Suprapubic skin (tissue), 4 donors: ENCODE measurements around the gene PNLIPRP1. TPM values are rescaled to one million over a fixed set of nuclear protein-coding genes. Genes with fewer than 3 reads are reported as not detected.

Experiments
- DNase-seq, 2 donors: peaks; one replicate each; pipeline ENCODE4 v3.0.0-alpha.2; 2019; ENCODE audit warnings: low spot score in 2 of 2
- H3K27ac ChIP-seq: fragments of 200-600 bp; sonication (generic); one replicate; pipeline ENCODE4 v1.5.1; 2019
- H3K27me3 ChIP-seq: fragments of 200-600 bp; sonication (generic); one replicate; pipeline ENCODE4 v1.5.1; 2019
- H3K36me3 ChIP-seq: fragments of 200-600 bp; sonication (generic); one replicate; pipeline ENCODE4 v1.5.1; 2019
- H3K4me1 ChIP-seq: fragments of 200-600 bp; sonication (generic); one replicate; pipeline ENCODE4 v1.5.1; 2019
- H3K4me3 ChIP-seq: fragments of 200-600 bp; sonication (generic); one replicate; pipeline ENCODE4 v1.5.1; 2019; ENCODE audit warnings: mild to moderate bottlenecking
- H3K9me3 ChIP-seq: fragments of 200-600 bp; sonication (generic); one replicate; pipeline ENCODE4 v1.5.1; 2019
- EP300 ChIP-seq: sonication (generic); formaldehyde crosslinking; IDR thresholded peaks from one replicate; pipeline ENCODE4 v1.6.1; 2017; ENCODE audit warnings: antibody characterized with exemption
- POLR2A ChIP-seq, 2 donors: fragments of 450-650 bp; IDR thresholded peaks; one replicate each; pipeline ENCODE4 v1.6.1; 2017; ENCODE audit warnings: antibody characterized with exemption in 2 of 2, mild to moderate bottlenecking in 2 of 2, moderate library complexity in 2 of 2
- POLR2AphosphoS5 ChIP-seq, 3 donors: sonication (generic); formaldehyde crosslinking; IDR thresholded peaks; one replicate each; pipeline ENCODE4 v1.6.1; 2017; ENCODE audit warnings: antibody characterized with exemption in 3 of 3
- WGBS: methylation state at CpG from one replicate; pipeline ENCODE4 v1.1.5; 2018; 5-methylcytosine and 5-hydroxymethylcytosine counted together
- total RNA-seq, 4 donors: library from RNA; depleted of rRNA; stranded (reverse); fragments of >200 nt; gene quantifications; one replicate each; pipeline ENCODE4 v1.1.0, GENCODE V29; 2016
- TF ChIP-seq, protein P1 (sequence below), 2 donors: fragments of 200-600 bp in 1 of 2; fragments of 450-650 bp in 1 of 2; sonication (generic) in 1 of 2; IDR thresholded peaks; one replicate each; pipeline ENCODE4 v1.5.1; 2016 to 2019; ENCODE audit warnings: antibody characterized with exemption in 2 of 2, mild to moderate bottlenecking in 1 of 2, moderate library complexity in 1 of 2

Gene PNLIPRP1
- total RNA-seq, 4 donors from 2014 or later: not detected

DNA sequence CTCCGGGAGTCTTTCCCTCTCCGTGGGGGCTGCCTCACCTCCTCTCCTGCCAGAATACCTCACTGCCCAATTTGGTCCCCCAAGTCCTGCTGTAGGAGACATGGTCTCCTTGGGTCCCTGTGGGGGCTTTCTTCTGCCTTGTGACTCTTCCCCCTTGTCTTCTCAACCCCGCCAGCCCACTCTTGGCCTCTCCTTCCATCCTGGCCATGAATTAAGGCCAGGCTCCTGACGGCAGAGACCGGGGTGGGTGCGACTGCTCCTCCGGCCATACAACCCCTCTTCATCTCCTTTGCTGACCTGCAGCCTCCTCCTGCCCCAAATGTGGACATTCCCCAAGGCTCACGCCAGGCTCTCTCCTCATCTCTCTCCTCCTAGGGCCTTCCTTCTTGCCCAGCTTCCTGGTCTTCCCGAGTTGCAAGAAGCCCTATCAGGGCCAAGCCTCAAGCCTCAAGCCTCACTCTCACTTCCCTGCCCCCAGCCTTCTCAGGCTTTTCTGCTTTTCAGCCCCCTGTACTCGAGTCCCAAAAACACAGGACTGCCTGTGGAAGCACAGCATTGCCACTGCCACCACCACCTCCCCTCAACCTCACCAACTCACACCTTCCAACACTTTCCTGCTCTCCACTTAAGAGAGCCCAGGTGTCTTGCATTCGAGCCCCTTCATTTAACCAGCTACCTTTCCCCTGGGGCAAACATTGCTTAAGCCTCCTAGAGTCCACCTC lies 31.3 kb downstream of the PNLIPRP1 start:
- WGBS: 81% methylated on average over 11 of the region's 11 CpGs

DNA sequence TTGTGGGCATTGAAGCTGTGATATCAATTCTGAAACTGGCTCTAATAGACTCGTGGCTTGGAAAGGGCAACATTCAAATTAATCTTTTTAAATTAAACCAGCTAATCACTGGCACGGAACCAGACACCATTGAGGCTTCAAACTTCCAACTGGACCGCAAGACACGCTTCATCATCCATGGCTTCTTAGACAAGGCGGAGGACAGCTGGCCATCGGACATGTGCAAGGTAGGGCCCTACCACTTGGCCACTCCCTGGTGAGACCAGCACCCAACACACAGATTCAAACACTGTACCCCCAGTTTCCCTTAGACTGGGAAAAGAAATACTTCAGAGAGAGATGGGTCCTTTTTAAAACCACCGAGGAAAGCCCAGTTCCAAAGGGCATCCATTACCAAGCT lies 35.1 kb downstream of the PNLIPRP1 start:
- peaks cover 39% of the 10 kb centered on the region for H3K27me3 ChIP-seq
- H3K9me3 ChIP-seq: no peaks in the 10 kb centered on the region
- H3K27ac ChIP-seq: no peak overlapping the region
- peaks cover 6% of the 10 kb centered on the region for H3K4me1 ChIP-seq
- no peak for DNase-seq
- 89% methylated on average over 7 of the region's 7 CpGs for WGBS
- H3K4me3 ChIP-seq: no peak overlapping the region
- H3K36me3 ChIP-seq: no peaks in the 10 kb centered on the region
- TF ChIP-seq POLR2AphosphoS5 (IDR thresholded peaks at IDR 0.05): no peak
- no peak for TF ChIP-seq EP300
- TF ChIP-seq, protein P1, sequence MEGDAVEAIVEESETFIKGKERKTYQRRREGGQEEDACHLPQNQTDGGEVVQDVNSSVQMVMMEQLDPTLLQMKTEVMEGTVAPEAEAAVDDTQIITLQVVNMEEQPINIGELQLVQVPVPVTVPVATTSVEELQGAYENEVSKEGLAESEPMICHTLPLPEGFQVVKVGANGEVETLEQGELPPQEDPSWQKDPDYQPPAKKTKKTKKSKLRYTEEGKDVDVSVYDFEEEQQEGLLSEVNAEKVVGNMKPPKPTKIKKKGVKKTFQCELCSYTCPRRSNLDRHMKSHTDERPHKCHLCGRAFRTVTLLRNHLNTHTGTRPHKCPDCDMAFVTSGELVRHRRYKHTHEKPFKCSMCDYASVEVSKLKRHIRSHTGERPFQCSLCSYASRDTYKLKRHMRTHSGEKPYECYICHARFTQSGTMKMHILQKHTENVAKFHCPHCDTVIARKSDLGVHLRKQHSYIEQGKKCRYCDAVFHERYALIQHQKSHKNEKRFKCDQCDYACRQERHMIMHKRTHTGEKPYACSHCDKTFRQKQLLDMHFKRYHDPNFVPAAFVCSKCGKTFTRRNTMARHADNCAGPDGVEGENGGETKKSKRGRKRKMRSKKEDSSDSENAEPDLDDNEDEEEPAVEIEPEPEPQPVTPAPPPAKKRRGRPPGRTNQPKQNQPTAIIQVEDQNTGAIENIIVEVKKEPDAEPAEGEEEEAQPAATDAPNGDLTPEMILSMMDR (IDR thresholded peaks at IDR 0.05): no peak
- no peak for TF ChIP-seq POLR2A (IDR thresholded peaks at IDR 0.05)

More for the DNA sequence above, 31.3 kb downstream of the PNLIPRP1 start:
- Histone ChIP-seq H3K27ac (no peak overlapping the region), H3K27me3 (peaks cover 28% of the 10 kb centered on the region), H3K4me1 (no peaks in the 10 kb centered on the region), H3K4me3 (no peak overlapping the region), H3K9me3 (no peaks in the 10 kb centered on the region), H3K36me3 (no peaks in the 10 kb centered on the region)
- TF ChIP-seq POLR2A (IDR thresholded peaks at IDR 0.05) (no peak), POLR2AphosphoS5 (IDR thresholded peaks at IDR 0.05) (no peak), EP300 (no peak)
- TF ChIP-seq, protein P1 (IDR thresholded peaks at IDR 0.05): no peak
- DNase-seq: no peak

DNA sequence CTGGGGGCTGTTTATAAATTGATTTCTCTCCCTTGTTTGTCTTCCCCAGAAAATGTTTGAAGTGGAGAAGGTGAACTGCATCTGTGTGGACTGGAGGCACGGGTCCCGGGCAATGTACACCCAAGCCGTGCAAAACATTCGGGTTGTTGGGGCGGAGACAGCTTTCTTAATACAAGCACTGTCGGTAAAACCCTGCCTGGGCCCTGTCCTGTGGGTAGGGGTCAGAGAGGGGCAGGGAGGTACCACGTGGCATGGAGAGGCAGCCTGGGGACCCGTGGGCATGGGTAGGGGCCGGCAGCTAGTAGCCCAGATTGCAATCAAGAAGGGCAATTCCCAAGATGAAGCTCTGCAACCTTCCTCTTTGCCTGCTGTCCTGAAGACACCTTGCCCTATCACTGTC lies 36.1 kb downstream of the PNLIPRP1 start:
- no peak overlapping the region for H3K27ac ChIP-seq
- H3K4me1 ChIP-seq: peaks cover 6% of the 10 kb centered on the region
- TF ChIP-seq POLR2A (IDR thresholded peaks at IDR 0.05) (no peak), POLR2AphosphoS5 (IDR thresholded peaks at IDR 0.05) (no peak), EP300 (no peak)
- TF ChIP-seq, protein P1 (IDR thresholded peaks at IDR 0.05): no peak
- no peaks in the 10 kb centered on the region for H3K9me3 ChIP-seq
- 85% methylated on average over 9 of the region's 9 CpGs for WGBS
- H3K27me3 ChIP-seq: peaks cover 38% of the 10 kb centered on the region
- H3K4me3 ChIP-seq: no peak overlapping the region
- no peak for DNase-seq
- H3K36me3 ChIP-seq: no peaks in the 10 kb centered on the region

DNA sequence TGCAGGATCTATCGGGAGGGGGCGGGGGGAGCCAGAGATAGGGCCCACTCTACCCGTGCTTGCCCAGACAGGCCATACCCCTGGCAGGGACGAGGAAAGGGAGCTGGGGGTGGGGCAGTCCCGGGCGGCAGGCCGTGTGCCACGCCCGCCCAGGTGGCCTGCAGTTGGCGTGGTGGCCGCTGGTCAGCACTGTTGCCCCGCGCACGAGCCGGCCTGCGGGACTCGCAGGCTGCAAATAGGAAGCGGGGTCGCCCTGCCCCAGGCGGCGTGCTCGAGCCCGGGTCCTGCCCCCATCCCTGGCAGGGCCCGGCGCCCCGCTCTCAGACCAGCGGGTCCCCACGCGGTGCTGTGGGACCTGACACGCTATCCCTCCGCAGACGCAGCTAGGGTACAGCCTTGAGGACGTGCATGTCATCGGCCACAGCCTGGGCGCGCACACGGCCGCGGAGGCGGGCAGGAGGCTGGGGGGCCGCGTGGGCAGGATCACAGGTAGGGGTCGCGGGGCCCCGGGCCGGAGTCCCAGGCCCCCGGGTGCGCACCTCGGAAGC lies 36.7 kb downstream of the PNLIPRP1 start:
- WGBS: 2% methylated on average over 19 of the region's 49 CpGs
- H3K27ac ChIP-seq: no peak overlapping the region
- TF ChIP-seq EP300: no peak
- TF ChIP-seq, protein P1 (IDR thresholded peaks at IDR 0.05): no peak
- TF ChIP-seq POLR2AphosphoS5 (IDR thresholded peaks at IDR 0.05): no peak
- TF ChIP-seq POLR2A (IDR thresholded peaks at IDR 0.05): no peak
- H3K4me1 ChIP-seq: peaks cover 6% of the 10 kb centered on the region
- no peaks in the 10 kb centered on the region for H3K36me3 ChIP-seq
- no peak for DNase-seq
- H3K9me3 ChIP-seq: no peaks in the 10 kb centered on the region
- H3K27me3 ChIP-seq: peaks cover 35% of the 10 kb centered on the region
- H3K4me3 ChIP-seq: peak overlapping the region; percentile 16

DNA sequence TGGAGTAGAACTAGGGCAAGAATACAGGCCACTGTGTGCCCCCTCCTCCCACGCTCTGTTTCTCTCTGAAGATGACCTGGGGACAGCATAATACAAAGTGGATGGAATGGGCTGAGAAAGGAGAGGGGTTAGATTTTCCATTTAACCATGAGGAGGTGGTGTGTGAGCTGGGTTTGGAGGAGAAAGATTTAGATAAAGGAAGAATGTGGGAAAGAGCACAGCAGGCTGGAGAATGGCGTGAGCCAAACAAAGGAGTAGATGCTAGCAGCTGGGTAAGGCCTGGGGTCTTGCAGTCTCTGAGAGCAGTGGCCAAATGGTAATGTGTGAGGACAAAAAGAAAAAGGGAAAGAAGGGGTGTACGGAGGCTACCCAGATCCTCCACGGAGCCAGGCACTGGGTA lies 38.6 kb downstream of the PNLIPRP1 start:
- H3K27me3 ChIP-seq: peaks cover 33% of the 10 kb centered on the region
- no peaks in the 10 kb centered on the region for H3K36me3 ChIP-seq
- TF ChIP-seq EP300: no peak
- no peak overlapping the region for H3K4me3 ChIP-seq
- H3K4me1 ChIP-seq: peaks cover 6% of the 10 kb centered on the region
- H3K27ac ChIP-seq: no peak overlapping the region
- H3K9me3 ChIP-seq: no peaks in the 10 kb centered on the region
- WGBS: 77% methylated on average over 4 of the region's 4 CpGs
- no peak for DNase-seq
